Stimulated activated CD4-positive, alpha-beta T cell treated with anti-CD3 and anti-CD28 coated beads, TNF-alpha, amount 100 ng/mL, for 4 hours (primary cell): ENCODE results near the gene C1QTNF2.
"Not testable (repeated sequence)": the region's sequence is repeated elsewhere in the genome, so short reads cannot be mapped to it uniquely, and the experiment has no call there.

Experiments used
- DNase-seq, 3 experiments: peaks; one replicate each; pipeline ENCODE4 v3.0.0-alpha.2; 2020; ENCODE audit warnings: low read depth in 3 of 3

C1QTNF2 gene

DNA sequence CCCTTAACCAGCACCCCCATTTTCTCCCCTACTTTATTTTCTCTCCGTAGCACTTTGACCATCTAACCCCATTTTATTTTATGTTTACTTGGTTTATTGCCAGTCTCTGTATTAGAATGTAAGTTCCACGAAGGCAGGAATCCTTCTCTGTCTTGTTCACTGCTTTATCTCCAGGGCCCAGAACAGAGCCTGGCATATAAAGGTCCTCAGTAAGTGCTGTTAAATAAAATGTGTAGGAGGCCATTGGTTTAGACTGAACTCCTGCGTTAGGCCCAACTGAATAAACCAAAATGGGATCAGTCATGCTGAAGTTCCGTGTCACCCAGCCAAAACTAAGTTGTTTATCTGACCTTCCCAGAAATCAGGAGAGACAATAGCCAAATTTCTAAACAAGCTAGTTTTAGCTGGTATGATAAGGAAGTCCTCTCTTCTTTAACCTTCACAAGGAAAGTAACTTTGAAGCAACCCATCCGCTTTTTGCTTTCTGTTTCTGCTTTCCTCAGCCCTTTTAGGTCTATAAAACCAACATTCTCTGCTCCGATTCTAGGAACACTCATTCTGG lies 29.0 kb downstream of the C1QTNF2 start:
- DNase-seq: no peak

DNA sequence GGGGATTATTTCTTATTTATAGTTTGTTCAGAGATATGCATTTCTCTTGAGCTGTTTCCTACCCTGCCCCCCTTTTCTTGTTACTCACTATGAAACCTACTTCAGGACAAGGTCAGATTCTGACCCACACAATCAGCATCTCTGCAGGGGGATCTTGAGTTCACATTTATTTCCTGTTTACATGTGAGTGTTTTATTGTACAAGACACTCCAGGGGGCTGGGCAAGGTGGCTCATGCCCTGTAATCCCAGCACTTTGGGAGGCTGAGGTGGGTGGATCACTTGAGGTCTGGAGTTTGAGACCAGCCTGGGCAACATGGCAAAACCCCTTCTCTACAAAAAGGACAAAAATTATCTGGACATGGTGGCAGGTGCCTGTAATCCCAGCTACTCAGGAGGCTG lies 29.9 kb downstream of the C1QTNF2 start:
- DNase-seq: not testable (repeated sequence)

DNA sequence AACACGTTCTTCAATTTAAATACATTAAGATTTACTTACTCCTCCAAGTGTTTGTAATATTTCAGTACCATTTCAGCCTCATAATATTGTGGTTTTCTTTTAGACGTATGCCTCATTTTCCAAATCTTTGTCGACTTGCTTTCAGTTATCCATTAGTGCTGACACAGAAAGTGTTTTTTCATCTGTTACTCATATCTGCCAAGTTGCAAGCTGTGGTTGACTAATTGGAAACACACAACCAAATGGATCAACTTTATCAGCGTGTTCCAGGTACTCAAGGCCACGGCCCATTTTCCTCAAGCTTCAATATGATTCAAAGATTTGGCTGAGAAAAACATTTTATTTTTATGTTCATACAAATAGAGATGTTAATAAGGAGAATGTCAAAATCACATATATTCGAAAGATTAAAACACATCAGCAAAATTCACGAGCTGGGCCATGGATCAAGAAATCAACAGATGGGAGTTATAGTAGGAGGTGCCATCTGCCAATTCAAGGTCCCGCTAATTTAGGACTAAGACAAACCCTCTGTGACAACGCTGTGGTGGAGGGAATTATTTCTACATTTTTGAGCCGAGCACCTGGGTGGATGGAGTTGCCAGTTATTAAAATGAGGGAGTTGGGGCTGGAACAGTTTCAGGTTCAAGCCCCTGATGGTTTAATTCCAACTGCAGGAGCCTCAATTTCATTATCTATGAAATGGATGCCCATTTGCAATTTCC lies 30.9 kb downstream of the C1QTNF2 start:
- DNase-seq: no peak

DNA sequence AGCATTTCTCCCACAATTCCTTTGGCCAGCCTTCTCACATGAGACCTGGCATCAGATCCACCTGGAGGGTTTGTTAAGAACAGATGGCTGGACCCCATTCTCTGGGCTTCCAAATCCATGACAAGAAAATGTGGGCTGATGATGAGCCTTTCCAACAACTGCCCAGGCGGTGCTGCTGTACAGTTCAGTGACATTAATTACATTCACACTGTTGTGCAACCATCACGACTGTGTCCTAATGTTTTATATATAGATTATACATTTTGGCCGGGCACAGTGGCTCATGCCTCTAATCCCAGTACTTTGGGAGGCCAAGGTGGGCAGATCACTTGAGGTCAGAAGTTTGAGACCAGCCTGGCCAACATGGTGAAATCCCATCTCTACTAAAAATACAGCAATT lies 35.7 kb downstream of the C1QTNF2 start:
- DNase-seq: not testable (repeated sequence)

DNA sequence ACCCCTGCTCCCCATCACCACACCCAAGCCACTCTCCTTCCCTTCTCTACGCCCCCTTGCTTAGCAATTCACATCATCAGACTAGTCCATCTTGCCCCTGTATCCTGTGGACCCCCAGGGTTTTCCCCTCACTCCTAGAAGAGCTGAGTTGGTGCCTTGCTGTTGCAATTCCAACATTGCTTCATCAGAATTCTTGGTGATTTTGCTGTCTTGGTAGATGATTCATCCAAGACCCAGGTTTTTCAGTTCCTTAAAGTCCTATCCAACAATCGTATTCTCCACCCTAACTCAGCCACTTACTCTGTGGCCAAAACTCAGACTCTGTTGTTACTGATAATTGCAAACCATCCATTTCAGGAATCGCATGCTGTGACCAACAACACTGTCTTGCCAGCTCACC lies 36.7 kb downstream of the C1QTNF2 start:
- no peak for DNase-seq

DNA sequence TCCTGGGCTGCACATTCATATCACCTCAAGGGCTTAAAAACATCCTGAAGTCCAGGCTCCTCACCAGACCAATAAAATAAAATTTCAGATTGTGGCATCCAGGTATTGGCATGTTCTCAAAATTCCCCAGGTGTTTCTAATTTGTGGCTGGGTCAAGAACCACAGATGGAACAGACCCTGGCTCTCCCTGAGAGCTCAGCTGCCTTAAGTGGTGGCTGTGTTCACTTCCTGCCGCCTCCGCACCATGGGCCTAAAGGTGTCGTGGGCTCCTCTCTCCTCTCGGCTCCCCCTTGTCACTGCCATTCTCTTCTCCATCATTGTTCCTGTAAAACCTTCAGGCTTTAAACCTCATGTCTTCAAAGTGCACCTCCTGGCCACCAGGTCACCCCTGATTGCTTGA lies 40.2 kb downstream of the C1QTNF2 start:
- no peak for DNase-seq

DNA sequence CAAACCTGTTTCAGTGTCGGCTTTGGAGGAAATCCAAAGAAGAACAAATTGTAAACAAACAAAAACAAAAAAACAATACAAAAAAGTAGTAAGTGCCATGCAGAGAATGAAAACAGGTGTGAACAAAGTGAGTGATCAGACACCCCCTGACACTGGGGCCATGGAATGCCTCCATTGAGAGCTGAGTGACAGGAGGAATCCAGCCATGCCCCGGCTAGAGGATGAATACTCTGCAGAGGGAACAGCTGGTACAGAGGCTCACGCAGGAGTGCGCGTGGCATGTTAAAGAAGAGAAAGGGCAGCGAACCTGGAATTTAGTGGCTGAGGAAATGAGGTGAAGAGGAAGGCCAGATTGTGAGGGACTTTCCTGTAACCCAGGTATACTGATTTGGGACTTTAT lies 42.6 kb downstream of the C1QTNF2 start:
- DNase-seq: no peak

DNA sequence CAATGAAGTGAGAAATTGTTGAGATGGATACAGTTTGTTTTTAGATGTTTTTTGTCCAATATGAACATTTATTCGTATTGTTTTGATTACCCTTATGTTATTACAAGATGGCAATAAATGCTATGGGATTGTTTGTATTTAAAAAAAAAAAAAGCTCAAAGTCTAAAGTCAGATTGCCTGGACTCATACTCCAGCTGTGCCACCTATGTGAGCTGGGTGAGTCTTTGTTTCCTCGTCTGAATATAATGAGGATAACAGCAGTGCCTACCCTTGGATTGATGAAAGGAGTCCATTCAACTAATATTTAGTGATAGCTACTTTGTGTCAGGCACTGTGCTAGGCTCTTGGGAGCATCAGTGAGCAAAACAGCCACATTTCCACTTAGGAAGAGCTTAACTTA lies 43.4 kb downstream of the C1QTNF2 start:
- DNase-seq: no peak

DNA sequence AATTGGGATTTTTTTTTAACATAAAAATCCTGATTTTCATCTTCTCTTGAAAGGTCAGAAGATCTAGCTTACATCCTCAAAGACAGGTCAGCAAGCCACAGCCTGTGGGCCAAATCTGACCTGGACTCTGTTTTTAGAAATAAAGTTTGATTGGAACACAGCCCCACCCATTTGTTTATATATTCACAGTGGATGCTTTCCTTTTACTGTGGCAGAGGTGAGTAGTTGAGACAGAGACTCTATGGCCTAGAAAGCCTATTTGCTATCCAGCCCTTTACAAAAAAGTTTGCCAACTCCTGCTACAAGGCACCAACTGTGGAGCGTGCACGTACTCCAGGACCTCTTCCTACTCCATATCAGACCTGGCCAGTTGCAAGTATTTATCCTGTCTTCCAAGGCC lies 44.7 kb downstream of the C1QTNF2 start:
- DNase-seq: no peak

DNA sequence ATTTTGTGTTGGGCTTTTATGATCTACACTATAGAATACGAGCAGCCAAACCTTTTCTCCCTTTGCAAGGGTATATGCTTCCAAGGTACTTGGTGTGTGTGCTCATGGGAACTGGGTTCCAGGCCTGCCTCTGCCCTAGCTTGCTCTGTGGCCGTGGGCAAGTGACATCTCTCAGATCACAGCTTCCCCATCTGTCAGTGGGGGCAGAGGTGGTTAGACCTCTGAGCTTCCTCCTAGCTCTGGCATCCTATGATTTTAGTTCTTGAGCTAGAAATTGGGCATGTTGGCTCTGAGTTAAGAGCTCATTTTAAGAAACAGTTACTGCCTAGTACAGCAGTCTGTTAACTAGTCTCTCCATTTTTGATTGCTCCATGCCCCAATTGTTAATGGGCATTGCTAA lies 45.5 kb downstream of the C1QTNF2 start:
- DNase-seq: no peak

DNA sequence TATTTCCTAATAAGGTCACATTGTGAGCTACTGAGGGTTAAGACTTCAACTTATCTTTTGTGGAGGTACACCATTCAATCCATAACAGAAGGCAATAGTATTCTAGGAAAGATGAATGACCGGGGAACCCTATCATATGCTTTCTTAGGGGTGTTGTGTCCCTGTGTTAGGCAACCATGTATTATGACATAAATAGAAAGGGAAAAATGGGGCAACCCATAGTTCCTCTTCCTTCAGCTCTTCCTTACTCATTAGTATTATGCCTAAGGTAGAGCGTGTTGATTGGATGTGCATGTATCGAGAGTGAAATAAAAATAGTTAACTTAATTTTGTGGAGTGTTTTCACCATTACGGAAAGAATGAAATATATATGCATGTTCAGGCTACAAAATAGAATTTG lies 52.0 kb downstream of the C1QTNF2 start:
- DNase-seq: no peak

DNA sequence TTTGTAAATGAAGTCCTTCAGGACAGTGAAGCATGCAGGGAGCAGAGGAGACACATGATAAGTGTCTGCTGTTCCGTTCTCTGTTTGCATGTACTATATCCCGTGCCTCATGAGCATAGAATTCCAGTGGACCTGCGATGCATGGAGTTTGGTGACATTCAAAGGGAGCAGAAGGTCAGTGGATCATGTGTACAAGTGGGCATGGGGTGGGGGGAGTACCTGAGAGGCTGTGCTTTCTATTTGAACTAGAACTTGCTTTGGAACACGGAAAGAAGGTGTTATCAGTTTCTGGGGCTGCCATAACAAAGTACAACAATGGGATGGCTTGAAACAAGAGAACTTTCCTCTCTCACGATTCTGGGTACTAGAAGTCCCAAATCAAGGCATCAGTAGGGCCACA lies 53.0 kb downstream of the C1QTNF2 start:
- DNase-seq: no peak

DNA sequence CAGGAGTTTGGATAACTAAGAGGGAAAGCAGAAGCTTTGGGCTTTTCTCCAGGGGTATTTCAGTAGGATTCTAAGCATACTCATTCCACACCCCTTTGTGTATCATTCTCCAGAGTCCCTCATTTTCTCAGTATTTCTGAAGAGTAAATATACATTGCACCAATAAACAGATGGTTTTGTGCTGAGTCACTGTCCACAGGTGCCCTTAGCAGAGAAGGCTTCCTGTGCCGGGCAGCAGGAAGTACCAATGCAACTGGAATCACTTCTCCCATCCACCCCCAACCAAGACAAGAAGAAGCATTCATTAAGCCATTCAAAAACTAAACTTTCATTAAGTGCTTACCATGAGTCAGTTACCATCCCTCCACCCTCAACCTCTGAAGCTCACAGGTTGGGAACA lies 54.5 kb downstream of the C1QTNF2 start:
- DNase-seq: no peak

DNA sequence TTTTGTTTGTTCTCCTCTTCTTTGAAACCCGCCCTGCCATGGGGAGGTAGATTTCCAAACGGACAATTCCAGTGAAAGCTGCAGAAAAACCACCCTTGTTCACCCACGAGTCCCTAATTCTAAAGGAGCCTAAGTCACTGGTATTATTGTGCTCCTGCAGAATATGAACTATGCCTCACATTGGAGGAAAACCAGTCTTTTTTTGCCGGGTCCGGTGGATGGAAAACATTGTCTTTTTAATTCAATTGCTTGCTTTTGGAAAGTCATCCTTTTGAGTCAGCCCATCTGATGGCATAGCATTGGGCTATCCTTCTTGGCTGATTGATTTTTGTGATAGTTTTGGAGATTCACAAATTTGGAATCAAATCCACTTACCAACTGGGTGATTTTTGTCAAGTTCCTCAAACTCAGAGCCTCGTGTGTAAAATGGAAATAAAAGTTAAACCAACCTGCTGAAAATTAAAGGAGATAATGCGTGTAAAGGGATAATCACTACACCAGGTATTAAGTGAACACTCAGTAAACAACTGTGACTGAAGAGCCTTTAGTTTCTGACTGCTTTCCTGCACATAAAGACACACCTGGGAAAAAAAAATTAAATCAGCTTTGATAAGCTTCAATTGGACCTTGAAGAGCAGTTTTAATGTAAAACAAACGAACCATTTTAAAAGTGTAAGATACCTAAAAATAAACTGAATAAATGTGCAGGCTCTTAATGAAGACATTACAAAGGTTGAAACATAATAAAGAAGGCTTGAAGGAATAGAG lies 57.3 kb downstream of the C1QTNF2 start:
- no peak for DNase-seq

DNA sequence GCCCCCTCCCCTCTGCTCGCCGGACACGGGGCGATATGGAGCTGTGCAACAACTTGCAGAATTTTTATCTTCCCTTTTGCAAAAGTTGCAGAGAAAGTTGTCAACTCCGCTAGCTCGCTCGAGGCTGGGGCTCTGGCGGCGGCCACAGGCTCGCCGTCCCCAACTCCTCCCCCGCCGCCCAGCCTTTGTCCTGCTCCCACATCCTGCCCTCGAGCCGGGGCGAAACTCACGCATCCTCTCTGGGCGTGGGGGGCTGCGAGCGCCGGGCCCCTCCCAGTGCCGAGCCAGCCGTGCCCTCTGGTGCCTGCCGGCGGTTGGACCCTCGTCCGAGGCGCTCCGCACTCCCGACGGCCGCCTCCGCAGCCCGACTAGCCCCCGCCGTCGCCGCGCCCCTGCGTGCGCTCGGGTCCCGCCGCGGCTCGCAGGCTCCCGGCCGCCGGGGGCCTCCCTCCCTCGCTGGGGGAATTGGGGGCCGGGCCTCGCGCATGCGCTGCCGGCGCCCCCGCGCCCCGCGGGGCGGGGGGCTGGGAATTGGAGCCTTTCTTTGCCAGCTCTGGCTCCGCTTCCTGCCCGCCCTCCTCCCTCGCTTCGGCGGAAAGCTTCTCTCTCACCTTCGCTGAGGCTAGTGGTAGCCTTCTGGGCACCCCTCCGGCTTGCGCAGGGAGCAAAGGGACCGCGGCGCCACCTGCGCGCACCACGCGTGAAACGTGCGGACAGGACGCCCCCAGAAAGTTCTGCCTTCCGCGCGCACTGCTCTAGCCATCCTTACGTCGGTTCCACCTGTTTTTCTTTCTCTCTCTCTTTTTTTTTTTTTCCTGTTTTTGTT lies 58.1 kb downstream of the C1QTNF2 start, which contains the start of gene CCNJL:
Gene CCNJL (minus strand): TSS at position 431 of the 826 bp plus-strand sequence. CDS start 641 bp downstream, outside the sequence.
- no peak for DNase-seq

DNA sequence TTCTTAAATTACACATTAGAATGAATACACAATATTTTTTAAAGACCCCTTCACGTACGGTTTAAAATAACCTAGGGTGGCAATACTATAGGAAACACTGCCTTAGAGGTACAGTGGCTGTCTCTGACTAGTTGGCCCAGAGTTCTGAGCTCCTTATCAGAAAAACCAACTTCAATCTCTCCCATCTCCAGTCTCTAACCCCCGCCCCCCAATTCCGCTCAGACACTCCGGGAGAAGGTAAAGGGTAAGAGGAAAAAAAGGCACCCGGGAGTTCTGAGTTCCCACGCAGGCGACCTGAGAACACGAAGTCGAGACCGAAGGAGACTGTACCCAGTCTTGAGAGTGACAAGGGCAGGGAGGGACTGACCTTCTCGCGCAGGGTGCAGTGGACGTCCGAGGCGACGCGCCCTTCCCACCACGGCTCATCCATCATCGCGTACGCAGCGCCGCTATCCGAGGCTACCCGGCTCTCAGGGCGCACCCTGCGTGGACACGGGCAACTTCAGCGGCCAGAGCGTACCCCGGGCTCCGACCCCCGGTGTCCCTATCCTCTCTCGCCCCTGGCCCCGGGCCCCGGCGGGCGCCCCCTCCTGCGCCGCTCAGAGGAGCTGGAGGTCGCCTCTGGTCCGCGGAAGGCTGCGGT lies 58.8 kb downstream of the C1QTNF2 start:
- DNase-seq: no peak

DNA sequence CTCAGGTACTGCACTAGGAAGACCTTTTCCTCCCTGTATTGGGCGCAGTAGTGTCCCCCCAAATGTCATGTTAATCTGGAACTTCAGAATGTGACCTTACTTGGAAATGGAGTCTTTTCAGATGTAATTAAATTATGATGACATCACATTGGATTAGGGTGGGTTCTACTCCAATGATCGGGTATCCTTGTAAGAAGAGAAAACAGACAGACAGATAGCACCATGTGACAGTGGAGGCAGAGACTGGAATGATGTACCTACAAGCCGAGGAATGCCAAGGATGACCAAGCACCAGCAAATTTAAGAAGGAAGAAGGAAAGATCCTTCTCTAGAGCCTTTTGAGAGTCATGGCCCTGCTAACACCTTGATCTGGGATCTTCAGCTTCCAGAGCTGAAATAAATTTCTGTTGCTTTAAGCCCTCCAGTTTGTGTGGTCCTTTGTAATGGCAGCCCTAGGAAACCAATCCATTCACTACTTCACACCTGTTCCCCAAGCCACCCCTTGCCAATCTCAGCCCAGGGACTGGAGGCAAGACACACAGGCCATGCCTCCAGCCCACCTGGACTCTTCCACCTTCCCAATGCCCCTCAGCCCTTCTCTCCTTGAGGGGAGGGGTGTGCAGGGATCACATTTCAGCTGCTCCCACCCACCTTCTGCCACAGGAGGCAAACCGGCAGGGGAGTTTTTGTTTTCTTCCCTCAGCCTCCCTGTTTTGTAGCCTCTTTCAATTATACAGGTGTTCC lies 59.7 kb downstream of the C1QTNF2 start:
- DNase-seq: no peak

DNA sequence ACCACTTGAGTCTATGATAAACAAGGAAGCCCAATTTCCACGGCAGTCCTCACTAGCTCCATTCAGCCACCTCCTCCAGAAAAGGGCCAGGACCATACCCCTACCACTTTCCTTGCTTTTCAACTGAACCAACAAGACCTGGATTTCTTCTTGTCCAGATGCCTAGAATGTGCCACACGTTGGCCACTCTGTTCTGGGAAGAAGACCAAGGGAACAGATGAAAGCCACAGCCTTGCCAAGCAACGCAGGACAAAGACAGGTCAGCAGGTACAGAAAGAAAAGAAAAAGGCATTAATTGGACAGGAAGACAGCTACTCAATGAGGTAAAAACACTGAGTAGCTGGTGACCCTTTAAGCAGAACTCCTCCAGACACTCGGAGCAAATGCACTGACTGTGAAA lies 60.3 kb downstream of the C1QTNF2 start:
- no peak for DNase-seq

DNA sequence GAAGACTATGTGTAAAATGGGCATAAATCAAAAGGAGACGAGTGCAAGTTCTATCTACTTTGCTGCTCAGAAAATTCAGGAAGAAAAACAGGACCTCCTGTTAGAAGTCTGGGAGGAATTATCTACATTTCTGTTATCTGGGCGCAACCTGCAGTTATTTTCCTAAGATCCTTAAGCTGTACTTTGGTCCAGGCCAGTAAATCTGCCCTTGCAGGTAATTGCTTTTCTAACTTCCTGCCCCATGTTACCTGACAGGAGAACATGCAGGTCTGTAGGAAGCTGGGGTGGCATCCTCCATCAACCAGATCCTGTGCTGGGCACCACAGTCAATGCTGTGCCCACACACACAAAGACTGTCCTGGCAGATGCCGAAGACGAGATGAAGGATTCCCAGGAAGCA lies 63.7 kb downstream of the C1QTNF2 start:
- no peak for DNase-seq

DNA sequence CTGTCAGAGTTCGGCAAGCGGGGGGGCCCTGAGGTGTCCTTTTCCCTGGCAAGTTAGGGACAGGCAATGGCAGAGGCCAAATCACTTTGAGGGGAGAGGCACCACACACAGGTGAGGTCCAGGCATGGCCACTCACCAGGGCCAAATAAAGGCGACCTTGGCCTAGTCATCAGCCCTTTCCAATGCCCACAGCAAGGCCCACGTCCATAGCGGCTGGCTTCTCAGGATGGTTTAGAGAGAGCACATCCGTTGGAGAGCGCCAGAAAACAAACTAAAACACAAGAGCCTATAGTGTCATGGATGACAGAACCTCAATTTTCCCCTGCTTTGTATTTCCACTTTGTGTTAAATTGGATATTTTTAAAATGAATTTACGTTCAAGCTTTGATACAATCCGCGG lies 65.1 kb downstream of the C1QTNF2 start:
- no peak for DNase-seq

DNA sequence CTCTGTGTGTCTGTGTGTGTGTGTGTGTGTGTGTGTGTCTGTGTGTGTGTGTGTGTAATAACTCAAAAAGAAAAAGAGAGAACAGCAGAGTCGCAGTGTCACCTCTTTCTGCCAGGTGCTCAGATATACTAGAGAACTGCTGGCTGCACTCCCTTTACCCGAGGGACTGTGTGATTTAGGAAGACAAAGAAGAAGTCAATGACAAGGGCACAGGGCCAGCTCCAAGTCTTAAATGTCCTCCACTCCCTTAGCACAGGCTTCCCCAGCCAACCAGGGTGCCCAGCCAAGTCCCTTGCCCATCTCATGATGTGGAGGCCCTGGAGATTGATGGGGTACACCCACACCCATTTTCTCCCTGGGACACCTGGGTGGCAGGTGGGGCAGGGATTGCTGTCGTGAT lies 66.7 kb downstream of the C1QTNF2 start:
- DNase-seq: no peak
